DND-41 (cell line): ENCODE data around the gene CFAP68.

Experiments used
- ATAC-seq: fragments of 200-7000 bp; cut with Tn5 transposase; 3 replicates; pipeline ENCODE4 v1.9.1; 2021; ENCODE audit warnings: low read depth; ENCODE audit not compliant: insufficient read depth
- DNase-seq: peaks from one replicate; pipeline ENCODE4 v3.0.0-alpha.2; 2020
- H2AFZ ChIP-seq: 2 replicates; pipeline ENCODE4 v1.6.0; 2012; ENCODE audit warnings: low read depth, low read length
- H3K27ac ChIP-seq: 2 replicates; pipeline ENCODE4 v1.5.1; 2012; ENCODE audit warnings: low read length, inconsistent platforms
- H3K27me3 ChIP-seq: fragments of 200-600 bp; sonication (generic); 2 replicates; pipeline ENCODE4 v1.6.0; 2012; ENCODE audit warnings: low read length, mild to moderate bottlenecking, inconsistent platforms; ENCODE audit not compliant: insufficient read depth, poor library complexity
- H3K36me3 ChIP-seq: 2 replicates; pipeline ENCODE4 v1.5.1; 2012; ENCODE audit warnings: low read length, inconsistent platforms; ENCODE audit not compliant: insufficient read depth
- H3K4me1 ChIP-seq: 2 replicates; pipeline ENCODE4 v1.5.1; 2012; ENCODE audit warnings: mild to moderate bottlenecking, low read length; ENCODE audit not compliant: insufficient read depth
- H3K4me2 ChIP-seq: 2 replicates; pipeline ENCODE4 v1.6.0; 2012; ENCODE audit warnings: mild to moderate bottlenecking, moderate library complexity, low read length, inconsistent platforms; ENCODE audit not compliant: insufficient read depth
- H3K4me3 ChIP-seq, 2 experiments: fragments of 200-600 bp in 1 of 2; shearing (Covaris generic) in 1 of 2; 2 replicates each; pipeline ENCODE4 v1.5.1; 2012 to 2016; ENCODE audit warnings: inconsistent platforms in 2 of 2, low read length in 2 of 2, mild to moderate bottlenecking in 2 of 2, low read depth in 1 of 2, moderate library complexity in 1 of 2
- H3K79me2 ChIP-seq: 2 replicates; pipeline ENCODE4 v1.6.0; 2012; ENCODE audit warnings: low read length, inconsistent platforms; ENCODE audit not compliant: insufficient read depth
- H3K9ac ChIP-seq: 2 replicates; pipeline ENCODE4 v1.6.0; 2012; ENCODE audit warnings: low read depth, mild to moderate bottlenecking, inconsistent platforms, low read length, moderate library complexity
- H3K9me3 ChIP-seq: 2 replicates; pipeline ENCODE4 v1.5.1; 2012; ENCODE audit warnings: low read length, moderate library complexity, mild to moderate bottlenecking, inconsistent platforms; ENCODE audit not compliant: insufficient read depth, severe bottlenecking
- H4K20me1 ChIP-seq: 2 replicates; pipeline ENCODE4 v1.6.0; 2012; ENCODE audit warnings: low read length; ENCODE audit not compliant: insufficient read depth
- CTCF ChIP-seq: IDR thresholded peaks from 2 replicates; pipeline ENCODE4 v1.5.1; 2012; ENCODE audit warnings: borderline replicate concordance, low read length, moderate library complexity, mild to moderate bottlenecking; ENCODE audit not compliant: poor library complexity, severe bottlenecking; ENCODE audit errors: extremely low read depth
- EZH2 ChIP-seq: IDR thresholded peaks from 3 replicates; pipeline ENCODE4 v1.6.1; 2012; ENCODE audit warnings: borderline replicate concordance, low read depth, mild to moderate bottlenecking, moderate library complexity, low read length, inconsistent platforms; ENCODE audit not compliant: severe bottlenecking

Gene CFAP68

GRCh38 chr11:111835665-111836064 is 43.7 kb upstream of the CFAP68 start:
- ATAC-seq, result no peak
- Histone ChIP-seq H3K9me3 (no peaks in the 10 kb centered on the region), H3K27me3 (no peaks in the 10 kb centered on the region), H2AFZ (no peak overlapping the region), H3K36me3 (peaks cover 67% of the 10 kb centered on the region), H4K20me1 (no peaks in the 10 kb centered on the region), H3K27ac (no peak overlapping the region), H3K9ac (no peak overlapping the region), H3K4me3 (no peak overlapping the region), H3K79me2 (no peaks in the 10 kb centered on the region), H3K4me1 (no peaks in the 10 kb centered on the region), H3K4me2 (no peak overlapping the region)
- TF ChIP-seq CTCF, result no peak
- DNase-seq, result no peak

GRCh38 chr11:111836162-111836561 is 43.2 kb upstream of the CFAP68 start:
- Histone ChIP-seq H3K4me2 (no peak overlapping the region), H3K9ac (no peak overlapping the region), H2AFZ (no peak overlapping the region), H3K4me1 (0 out of 2 replicates have a peak, but pooled peaks cover under 1% of the 10 kb centered on the region), H3K9me3 (no peaks in the 10 kb centered on the region), H3K79me2 (no peaks in the 10 kb centered on the region), H3K36me3 (peaks cover 62% of the 10 kb centered on the region), H4K20me1 (no peaks in the 10 kb centered on the region), H3K27ac (no peak overlapping the region), H3K27me3 (no peaks in the 10 kb centered on the region), H3K4me3 (no peak overlapping the region)
- no peak for ATAC-seq
- TF ChIP-seq CTCF, result no peak
- DNase-seq, result no peak

- no peak overlapping the region for H2AFZ ChIP-seq
- no peak for ATAC-seq
Observed at GRCh38 chr11:111836721-111837120, 42.6 kb upstream of the CFAP68 start.

More at GRCh38 chr11:111836721-111837120, 42.6 kb upstream of the CFAP68 start:
- Histone ChIP-seq H3K4me3 (no peak overlapping the region), H4K20me1 (no peaks in the 10 kb centered on the region), H3K36me3 (peaks cover 58% of the 10 kb centered on the region), H3K27me3 (no peaks in the 10 kb centered on the region), H3K9me3 (no peaks in the 10 kb centered on the region), H3K4me2 (no peak overlapping the region), H3K4me1 (0 out of 2 replicates have a peak, but pooled peaks cover 2% of the 10 kb centered on the region), H3K79me2 (no peaks in the 10 kb centered on the region), H3K27ac (no peak overlapping the region), H3K9ac (no peak overlapping the region)
- no peak for TF ChIP-seq EZH2
- no peak for TF ChIP-seq CTCF
- no peak for DNase-seq
